ENCODE results near the gene WWC2.

Gene WWC2

DNA sequence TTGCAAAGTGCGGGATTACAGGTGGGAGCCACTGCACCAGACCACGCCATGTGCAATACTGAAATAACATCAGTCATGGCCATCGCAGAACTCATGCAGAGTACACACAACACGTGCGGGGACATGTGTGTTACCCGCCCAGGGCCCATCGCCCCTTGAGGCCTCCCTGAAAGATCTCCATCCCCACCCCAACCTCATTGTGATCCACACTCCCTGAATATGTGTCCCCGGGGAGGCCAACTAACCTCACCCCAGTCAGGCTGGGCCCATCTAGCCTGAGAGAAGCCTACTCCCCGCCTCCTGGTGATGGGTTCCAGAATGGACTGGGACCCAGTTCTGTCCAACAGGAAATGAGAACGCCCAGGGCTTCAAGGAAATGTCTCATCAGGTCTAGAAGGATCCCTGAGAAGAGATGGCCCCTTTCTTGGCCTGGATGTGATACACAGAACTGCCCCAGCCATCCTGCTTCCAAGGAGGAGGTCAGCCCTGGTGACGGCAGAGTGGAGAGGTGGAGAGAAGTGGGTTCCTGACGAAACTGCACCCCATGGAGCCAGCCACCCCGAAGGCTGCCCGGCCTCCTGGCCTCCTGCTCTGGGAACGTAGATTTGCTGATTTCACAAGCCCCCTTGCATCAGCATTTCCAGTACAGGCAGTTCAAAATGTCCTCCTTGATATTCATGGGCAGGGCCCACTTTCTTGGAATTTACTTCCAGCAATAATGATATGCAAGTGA is 245.6 kb downstream of the WWC2 start:
- H3K4me3 ChIP-seq (ENCODE audit: low read length), result no peak overlapping the region
- no peak for DNase-seq (ENCODE audit: low read depth)

DNA sequence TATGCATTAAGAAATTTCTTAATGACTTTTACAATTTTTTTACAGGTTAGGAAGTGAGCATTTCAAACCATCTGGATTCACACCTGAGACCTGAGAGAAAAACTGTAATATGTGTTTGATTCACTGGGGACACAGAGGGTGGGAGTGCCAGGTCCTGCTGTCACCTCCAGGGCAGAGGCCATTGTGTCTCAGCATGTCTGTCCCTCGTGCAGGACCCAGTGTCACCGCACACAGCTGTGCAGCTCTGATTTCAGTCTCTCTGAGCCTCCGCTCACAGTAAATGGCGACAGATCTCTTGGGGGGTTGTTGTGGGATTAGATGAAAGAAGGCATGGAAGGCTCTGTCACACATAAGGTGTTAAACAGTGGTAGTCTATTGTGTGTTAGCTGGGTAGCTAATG is 246.2 kb downstream of the WWC2 start:
- TF ChIP-seq, protein P1, sequence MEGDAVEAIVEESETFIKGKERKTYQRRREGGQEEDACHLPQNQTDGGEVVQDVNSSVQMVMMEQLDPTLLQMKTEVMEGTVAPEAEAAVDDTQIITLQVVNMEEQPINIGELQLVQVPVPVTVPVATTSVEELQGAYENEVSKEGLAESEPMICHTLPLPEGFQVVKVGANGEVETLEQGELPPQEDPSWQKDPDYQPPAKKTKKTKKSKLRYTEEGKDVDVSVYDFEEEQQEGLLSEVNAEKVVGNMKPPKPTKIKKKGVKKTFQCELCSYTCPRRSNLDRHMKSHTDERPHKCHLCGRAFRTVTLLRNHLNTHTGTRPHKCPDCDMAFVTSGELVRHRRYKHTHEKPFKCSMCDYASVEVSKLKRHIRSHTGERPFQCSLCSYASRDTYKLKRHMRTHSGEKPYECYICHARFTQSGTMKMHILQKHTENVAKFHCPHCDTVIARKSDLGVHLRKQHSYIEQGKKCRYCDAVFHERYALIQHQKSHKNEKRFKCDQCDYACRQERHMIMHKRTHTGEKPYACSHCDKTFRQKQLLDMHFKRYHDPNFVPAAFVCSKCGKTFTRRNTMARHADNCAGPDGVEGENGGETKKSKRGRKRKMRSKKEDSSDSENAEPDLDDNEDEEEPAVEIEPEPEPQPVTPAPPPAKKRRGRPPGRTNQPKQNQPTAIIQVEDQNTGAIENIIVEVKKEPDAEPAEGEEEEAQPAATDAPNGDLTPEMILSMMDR (conservative IDR thresholded peaks at IDR 0.05; ENCODE audit: low read length), result no peak
- no peak overlapping the region for H3K4me3 ChIP-seq (ENCODE audit: low read length)
- no peak for DNase-seq (ENCODE audit: low read depth)

More for the DNA sequence above, 245.6 kb downstream of the WWC2 start:
- TF ChIP-seq, protein P1 (conservative IDR thresholded peaks at IDR 0.05; ENCODE audit: low read length), result no peak

- TF ChIP-seq, protein P1 (conservative IDR thresholded peaks at IDR 0.05; ENCODE audit: low read length), result no peak
- H3K4me3 ChIP-seq (ENCODE audit: low read length), result no peak overlapping the region
- DNase-seq (ENCODE audit: low read depth), result no peak
Observed at GRCh38 chr4:183347146-183347545, 248.1 kb downstream of the WWC2 start.

GRCh38 chr4:183347566-183347965 is 248.5 kb downstream of the WWC2 start:
- peak; percentile 65 for DNase-seq (ENCODE audit: low read depth)
- H3K4me3 ChIP-seq (ENCODE audit: low read length), result no peak overlapping the region
- TF ChIP-seq, protein P1 (conservative IDR thresholded peaks at IDR 0.05; ENCODE audit: low read length), result no peak

GRCh38 chr4:183348136-183348535 is 249.1 kb downstream of the WWC2 start:
- no peak overlapping the region for H3K4me3 ChIP-seq (ENCODE audit: low read length)
- TF ChIP-seq, protein P1 (conservative IDR thresholded peaks at IDR 0.05; ENCODE audit: low read length), result no peak
- no peak for DNase-seq (ENCODE audit: low read depth)

- TF ChIP-seq, protein P1 (conservative IDR thresholded peaks at IDR 0.05; ENCODE audit: low read length), result no peak
- H3K4me3 ChIP-seq (ENCODE audit: low read length), result peak overlapping the region; percentile 57
- DNase-seq (ENCODE audit: low read depth), result peak; percentile 99
Observed at GRCh38 chr4:183348706-183349659, 249.9 kb downstream of the WWC2 start.
